Astrocyte (in vitro differentiated cells and primary cell): Measurements from ENCODE around the gene HJURP.

Experiments used
- EZH2 ChIP-seq: IDR thresholded peaks from 2 replicates; pipeline ENCODE4 v1.6.1; 2012; ENCODE audit warnings: mild to moderate bottlenecking, low read length, inconsistent platforms; ENCODE audit not compliant: insufficient read depth
- TF ChIP-seq, protein P1 (sequence below): IDR thresholded peaks from 2 replicates; pipeline ENCODE4 v1.5.1; 2011; ENCODE audit warnings: low read depth, mild to moderate bottlenecking, inconsistent platforms, low read length, moderate library complexity; ENCODE audit not compliant: insufficient read depth

DNA sequence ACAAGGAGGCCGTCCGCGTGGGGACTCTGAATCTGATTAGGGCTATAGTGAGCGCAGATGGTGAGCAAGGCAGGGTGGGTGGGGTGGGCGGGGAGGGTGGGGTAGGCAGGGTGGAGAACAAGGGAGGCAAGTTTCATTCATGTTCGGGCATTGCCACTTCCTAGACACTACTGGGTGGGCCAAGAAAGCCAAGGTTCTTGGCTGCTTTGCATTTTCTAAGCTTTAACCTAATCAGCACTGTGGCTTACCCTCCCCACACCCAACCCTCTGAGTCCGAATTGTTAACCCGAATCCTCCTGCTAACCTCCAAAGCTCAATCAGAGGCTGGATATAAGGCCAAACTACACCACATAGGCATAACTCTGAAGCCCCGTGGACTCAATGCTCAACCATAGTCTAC is 58.1 kb downstream of the HJURP start:
- no peak for TF ChIP-seq EZH2
- TF ChIP-seq, protein P1, sequence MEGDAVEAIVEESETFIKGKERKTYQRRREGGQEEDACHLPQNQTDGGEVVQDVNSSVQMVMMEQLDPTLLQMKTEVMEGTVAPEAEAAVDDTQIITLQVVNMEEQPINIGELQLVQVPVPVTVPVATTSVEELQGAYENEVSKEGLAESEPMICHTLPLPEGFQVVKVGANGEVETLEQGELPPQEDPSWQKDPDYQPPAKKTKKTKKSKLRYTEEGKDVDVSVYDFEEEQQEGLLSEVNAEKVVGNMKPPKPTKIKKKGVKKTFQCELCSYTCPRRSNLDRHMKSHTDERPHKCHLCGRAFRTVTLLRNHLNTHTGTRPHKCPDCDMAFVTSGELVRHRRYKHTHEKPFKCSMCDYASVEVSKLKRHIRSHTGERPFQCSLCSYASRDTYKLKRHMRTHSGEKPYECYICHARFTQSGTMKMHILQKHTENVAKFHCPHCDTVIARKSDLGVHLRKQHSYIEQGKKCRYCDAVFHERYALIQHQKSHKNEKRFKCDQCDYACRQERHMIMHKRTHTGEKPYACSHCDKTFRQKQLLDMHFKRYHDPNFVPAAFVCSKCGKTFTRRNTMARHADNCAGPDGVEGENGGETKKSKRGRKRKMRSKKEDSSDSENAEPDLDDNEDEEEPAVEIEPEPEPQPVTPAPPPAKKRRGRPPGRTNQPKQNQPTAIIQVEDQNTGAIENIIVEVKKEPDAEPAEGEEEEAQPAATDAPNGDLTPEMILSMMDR = no peak
